Right lobe of liver (tissue), 6 donors: ENCODE measurements around the gene MYADML2. TPM values are rescaled to one million over a fixed set of nuclear protein-coding genes. Genes with fewer than 3 reads are reported as not detected.

Experiments used
- ATAC-seq, 4 donors: fragments of 200-7000 bp; cut with Tn5 transposase; one replicate each; pipeline ENCODE4 v1.9.1; 2020; ENCODE audit warnings: mild to moderate bottlenecking in 4 of 4, moderate library complexity in 4 of 4
- DNase-seq, 3 donors: peaks; one replicate each; pipeline ENCODE4 v3.0.0-alpha.2; 2020
- H3K27ac ChIP-seq, 3 donors: fragments of 200-600 bp; one replicate each; pipeline ENCODE4 v1.8.0; 2022
- H3K27me3 ChIP-seq, 2 donors: fragments of 200-600 bp; one replicate each; pipeline ENCODE4 v1.8.0; 2022
- H3K36me3 ChIP-seq, 4 donors: fragments of 200-600 bp; sonication (generic) in 1 of 4; one replicate each; pipeline versions ENCODE4 v1.5.1 to v1.8.0; 2017 to 2022; ENCODE audit warnings: control low read depth in 1 of 4
- H3K4me1 ChIP-seq, 4 donors: fragments of 200-600 bp; sonication (generic) in 1 of 4; one replicate each; pipeline versions ENCODE4 v1.5.1 to v1.8.0; 2017 to 2022; ENCODE audit warnings: control low read depth in 1 of 4
- H3K4me3 ChIP-seq, 3 donors: fragments of 200-600 bp; one replicate each; pipeline ENCODE4 v1.8.0; 2022
- H3K9me3 ChIP-seq, 4 donors: fragments of 200-600 bp; sonication (generic) in 1 of 4; one replicate each; pipeline versions ENCODE4 v1.5.1 to v1.8.0; 2017 to 2022; ENCODE audit warnings: control low read depth in 1 of 4
- POLR2A ChIP-seq: fragments of 450-650 bp; IDR thresholded peaks from one replicate; pipeline ENCODE4 v1.6.1; 2017; ENCODE audit warnings: antibody characterized with exemption, mild to moderate bottlenecking
- WGBS: methylation state at CpG from one replicate; pipeline ENCODE4 v1.1.6; 2018; ENCODE audit warnings: low coverage, low lambda C conversion rate; ENCODE audit not compliant: insufficient coverage; ENCODE audit errors: missing lambda C conversion rate; 5-methylcytosine and 5-hydroxymethylcytosine counted together
- intact Hi-C, 2 donors: fragments of 100-400 bp; cut with DNase I; formaldehyde crosslinking; loops; one replicate each; pipeline versions ENCODE4 v1.11.2 to v1.14.1; 2022
- total RNA-seq, 6 experiments: library from RNA; depleted of rRNA in 2 of 6; stranded (reverse); fragments of >200 nt in 2 of 6; fragmentation: NEBNext Ultra II Directional in 3 of 6; extraction: Animal tissue kit (Norgen Biotek cat#: 25700) in 3 of 6; gene quantifications; one replicate each; pipeline versions ENCODE4 v1.1.0 to v1.2.4, GENCODE V29; 2016 to 2023
- TF ChIP-seq, protein P1 (sequence below), 4 donors: fragments of 200-600 bp in 3 of 4; fragments of 450-650 bp in 1 of 4; IDR thresholded peaks; one replicate each; pipeline versions ENCODE4 v1.5.1 to v1.8.0; 2016 to 2022; ENCODE audit warnings: antibody characterized with exemption in 4 of 4, mild to moderate bottlenecking in 2 of 4
- donor health status: DM: no; HTN: yes; CAD: no.
- donor health status: DM: no; HTN: no; CAD: no.
- donor health status: DM: no; HTN: no; CAD: no.
- donor health status: DM: no; HTN: yes; CAD: no.
- donor health status: DM: no; HTN: yes; CAD: no.

The MYADML2 gene
- total RNA-seq, 6 experiments from 2014 or later, result not detected

- DNase-seq, result no peak
- intact Hi-C loops, result no loop called here
These were observed 43.6 kb downstream of the MYADML2 start for GRCh38 chr17:81903415-81903831.

GRCh38 chr17:81902653-81903414, 44.2 kb downstream of the MYADML2 start:
- Histone ChIP-seq H3K9me3 (no peaks in the 10 kb centered on the region), H3K27me3 (no peaks in the 10 kb centered on the region), H3K36me3 (peaks cover 0 to 49% (median 15%) of the 10 kb centered on the region in 4 donors), H3K27ac (no peak overlapping the region), H3K4me1 (peaks cover 0 to 25% (median 5%) of the 10 kb centered on the region in 4 donors), H3K4me3 (peak overlapping the region in 1 of 3 donors; percentile 24)
- TF ChIP-seq, protein P1, sequence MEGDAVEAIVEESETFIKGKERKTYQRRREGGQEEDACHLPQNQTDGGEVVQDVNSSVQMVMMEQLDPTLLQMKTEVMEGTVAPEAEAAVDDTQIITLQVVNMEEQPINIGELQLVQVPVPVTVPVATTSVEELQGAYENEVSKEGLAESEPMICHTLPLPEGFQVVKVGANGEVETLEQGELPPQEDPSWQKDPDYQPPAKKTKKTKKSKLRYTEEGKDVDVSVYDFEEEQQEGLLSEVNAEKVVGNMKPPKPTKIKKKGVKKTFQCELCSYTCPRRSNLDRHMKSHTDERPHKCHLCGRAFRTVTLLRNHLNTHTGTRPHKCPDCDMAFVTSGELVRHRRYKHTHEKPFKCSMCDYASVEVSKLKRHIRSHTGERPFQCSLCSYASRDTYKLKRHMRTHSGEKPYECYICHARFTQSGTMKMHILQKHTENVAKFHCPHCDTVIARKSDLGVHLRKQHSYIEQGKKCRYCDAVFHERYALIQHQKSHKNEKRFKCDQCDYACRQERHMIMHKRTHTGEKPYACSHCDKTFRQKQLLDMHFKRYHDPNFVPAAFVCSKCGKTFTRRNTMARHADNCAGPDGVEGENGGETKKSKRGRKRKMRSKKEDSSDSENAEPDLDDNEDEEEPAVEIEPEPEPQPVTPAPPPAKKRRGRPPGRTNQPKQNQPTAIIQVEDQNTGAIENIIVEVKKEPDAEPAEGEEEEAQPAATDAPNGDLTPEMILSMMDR (IDR thresholded peaks at IDR 0.05), result no peak
- TF ChIP-seq POLR2A, result no peak
- ATAC-seq (peak; percentile 25 to 49 (median 40)), DNase-seq (peak in 2 of 3 donors; percentile 44 to 57)
- intact Hi-C loops, result no loop called here
- 8% methylated on average over 19 of the region's 47 CpGs for WGBS

More at GRCh38 chr17:81903415-81903831, 43.6 kb downstream of the MYADML2 start:
- H3K9me3 ChIP-seq, result no peaks in the 10 kb centered on the region
- no peak overlapping the region for H3K4me3 ChIP-seq
- no peaks in the 10 kb centered on the region for H3K27me3 ChIP-seq
- peaks cover 0 to 49% (median 18%) of the 10 kb centered on the region in 4 donors for H3K36me3 ChIP-seq
- TF ChIP-seq, protein P1 (IDR thresholded peaks at IDR 0.05), result no peak
- TF ChIP-seq POLR2A, result no peak
- ATAC-seq, result peak in 2 of 4 donors; percentile 4 to 5
- WGBS, result no CpG with 5 or more reads among the region's 10 CpGs
- no peak overlapping the region for H3K27ac ChIP-seq
- H3K4me1 ChIP-seq, result peaks cover 0 to 29% (median 5%) of the 10 kb centered on the region in 4 donors

GRCh38 chr17:81902023-81902652, 44.9 kb downstream of the MYADML2 start, which contains the start of gene NPB:
Gene NPB (plus strand): TSS chr17:81902238. CDS start chr17:81902278, 40 bp downstream.
- Histone ChIP-seq H3K9me3 (no peaks in the 10 kb centered on the region), H3K27me3 (no peaks in the 10 kb centered on the region), H3K27ac (no peak within 1 kb of the TSS), H3K36me3 (peaks cover 0 to 49% (median 12%) of the 10 kb centered on the region in 4 donors), H3K4me1 (peaks cover 0 to 21% (median 5%) of the 10 kb centered on the region in 4 donors), H3K4me3 (peak within 1 kb of the TSS in 2 of 3 donors; percentile 18 to 24)
- 2% methylated on average over 11 of the region's 79 CpGs for WGBS
- ATAC-seq (peak; percentile 45 to 63 (median 50)), DNase-seq (peak; percentile 33 to 64 (median 55))
- intact Hi-C loops, result no loop called here
- TF ChIP-seq POLR2A, result peak; percentile 32
- TF ChIP-seq, protein P1 (IDR thresholded peaks at IDR 0.05), result no peak

DNA sequence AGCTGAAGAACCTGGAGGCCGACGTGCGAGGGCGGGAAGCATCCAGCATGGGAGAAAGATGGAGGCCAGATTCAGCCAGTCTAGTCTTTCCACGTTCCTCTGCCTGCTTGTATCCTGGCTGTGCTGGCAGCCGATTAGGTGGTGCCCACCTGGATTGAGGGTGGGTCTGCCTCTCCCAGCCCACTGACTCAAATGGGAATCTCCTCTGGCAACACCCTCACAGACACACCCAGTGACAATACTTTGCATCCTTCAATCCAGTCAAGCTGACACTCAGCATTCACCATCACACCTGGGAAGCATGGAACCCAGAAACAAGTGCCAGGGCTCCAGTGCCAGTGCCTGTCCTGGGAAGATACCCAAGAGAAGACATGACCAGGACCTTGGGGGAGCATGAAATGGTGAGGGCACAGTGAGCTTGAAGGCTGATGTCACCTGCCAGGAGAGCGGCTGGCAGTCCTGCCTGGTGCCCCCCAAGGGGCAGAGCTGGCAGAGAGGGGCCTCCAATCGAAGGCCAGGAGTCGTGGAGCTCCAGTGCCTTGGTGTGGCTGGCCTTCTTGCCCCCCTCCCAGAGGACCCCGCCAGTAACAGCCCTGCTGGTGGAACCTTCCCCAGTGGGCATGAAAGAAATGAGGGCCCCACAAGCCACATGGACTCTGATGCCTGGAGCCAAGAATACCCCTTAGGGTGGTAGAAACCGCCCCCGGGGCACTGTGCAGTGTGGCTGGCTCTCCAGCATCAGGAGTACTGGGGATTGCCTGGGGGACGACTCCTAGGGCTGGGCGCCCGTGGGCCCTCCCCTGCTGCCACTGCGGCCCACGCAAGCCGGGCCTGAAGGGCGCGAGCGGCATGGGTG, 45.6 kb downstream of the MYADML2 start:
- no peak for DNase-seq

More for the DNA sequence above, 45.6 kb downstream of the MYADML2 start:
- H3K27ac ChIP-seq, result no peak overlapping the region
- H3K27me3 ChIP-seq, result no peaks in the 10 kb centered on the region
- ATAC-seq, result peak in 2 of 4 donors; percentile 1 to 8
- 86% methylated on average over 6 of the region's 21 CpGs for WGBS
- peaks cover 0 to 42% (median 11%) of the 10 kb centered on the region in 4 donors for H3K36me3 ChIP-seq
- peak overlapping the region in 1 of 3 donors; percentile 24 for H3K4me3 ChIP-seq
- H3K4me1 ChIP-seq, result peaks cover 0 to 21% (median 5%) of the 10 kb centered on the region in 4 donors
- no peak for TF ChIP-seq POLR2A
- TF ChIP-seq, protein P1 (IDR thresholded peaks at IDR 0.05), result no peak
- intact Hi-C loops, result no loop called here
- H3K9me3 ChIP-seq, result no peaks in the 10 kb centered on the region
